Measurements from ENCODE around the gene PHACTR1. TPM values are rescaled to one million over a fixed set of nuclear protein-coding genes. Genes with fewer than 3 reads are reported as not detected.

The PHACTR1 gene
- total RNA-seq, 2 donors from 2014 or later = 6.0 to 12.9 TPM

DNA sequence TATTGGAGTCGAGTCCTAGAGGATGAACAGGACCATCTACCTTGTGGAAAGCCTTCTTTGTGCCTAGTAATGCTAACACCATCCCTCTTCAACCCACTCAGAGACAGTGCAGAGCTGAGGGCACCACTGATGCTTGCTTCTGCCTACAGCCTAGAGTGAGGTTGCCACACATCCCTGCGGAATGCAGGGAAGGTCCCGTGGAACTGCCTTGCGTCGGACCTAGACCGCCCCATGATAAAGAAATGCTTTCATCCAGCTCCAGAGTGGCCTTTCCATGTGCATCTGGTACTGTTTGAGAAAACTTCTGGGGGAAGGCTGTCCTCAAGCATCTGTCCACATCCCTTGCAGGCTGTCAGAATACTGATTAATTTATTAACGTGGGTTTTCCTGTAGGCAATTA is 168.4 kb downstream of the PHACTR1 start:
- DNase-seq = no peak
- Histone ChIP-seq H3K27me3 (no peaks in the 10 kb centered on the region), H3K27ac (no peak overlapping the region), H3K4me1 (no peaks in the 10 kb centered on the region), H3K36me3 (replicated peaks in 1 of 2; ENCODE audit: insufficient read depth in 1 of 2, low read depth in 2 of 2) (no peaks in the 10 kb centered on the region), H3K9me3 (no peaks in the 10 kb centered on the region), H3K4me3 (no peak overlapping the region)
- ATAC-seq = no peak
- WGBS, 2 donors = 55 to 69% methylated on average over 7 of the region's 7 CpGs
- intact Hi-C loops (cut with DNase I) = no loop called here
- TF ChIP-seq POLR2A (IDR thresholded peaks at IDR 0.05) = no peak
- TF ChIP-seq, protein P1, sequence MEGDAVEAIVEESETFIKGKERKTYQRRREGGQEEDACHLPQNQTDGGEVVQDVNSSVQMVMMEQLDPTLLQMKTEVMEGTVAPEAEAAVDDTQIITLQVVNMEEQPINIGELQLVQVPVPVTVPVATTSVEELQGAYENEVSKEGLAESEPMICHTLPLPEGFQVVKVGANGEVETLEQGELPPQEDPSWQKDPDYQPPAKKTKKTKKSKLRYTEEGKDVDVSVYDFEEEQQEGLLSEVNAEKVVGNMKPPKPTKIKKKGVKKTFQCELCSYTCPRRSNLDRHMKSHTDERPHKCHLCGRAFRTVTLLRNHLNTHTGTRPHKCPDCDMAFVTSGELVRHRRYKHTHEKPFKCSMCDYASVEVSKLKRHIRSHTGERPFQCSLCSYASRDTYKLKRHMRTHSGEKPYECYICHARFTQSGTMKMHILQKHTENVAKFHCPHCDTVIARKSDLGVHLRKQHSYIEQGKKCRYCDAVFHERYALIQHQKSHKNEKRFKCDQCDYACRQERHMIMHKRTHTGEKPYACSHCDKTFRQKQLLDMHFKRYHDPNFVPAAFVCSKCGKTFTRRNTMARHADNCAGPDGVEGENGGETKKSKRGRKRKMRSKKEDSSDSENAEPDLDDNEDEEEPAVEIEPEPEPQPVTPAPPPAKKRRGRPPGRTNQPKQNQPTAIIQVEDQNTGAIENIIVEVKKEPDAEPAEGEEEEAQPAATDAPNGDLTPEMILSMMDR (IDR thresholded peaks at IDR 0.05) = no peak

DNA sequence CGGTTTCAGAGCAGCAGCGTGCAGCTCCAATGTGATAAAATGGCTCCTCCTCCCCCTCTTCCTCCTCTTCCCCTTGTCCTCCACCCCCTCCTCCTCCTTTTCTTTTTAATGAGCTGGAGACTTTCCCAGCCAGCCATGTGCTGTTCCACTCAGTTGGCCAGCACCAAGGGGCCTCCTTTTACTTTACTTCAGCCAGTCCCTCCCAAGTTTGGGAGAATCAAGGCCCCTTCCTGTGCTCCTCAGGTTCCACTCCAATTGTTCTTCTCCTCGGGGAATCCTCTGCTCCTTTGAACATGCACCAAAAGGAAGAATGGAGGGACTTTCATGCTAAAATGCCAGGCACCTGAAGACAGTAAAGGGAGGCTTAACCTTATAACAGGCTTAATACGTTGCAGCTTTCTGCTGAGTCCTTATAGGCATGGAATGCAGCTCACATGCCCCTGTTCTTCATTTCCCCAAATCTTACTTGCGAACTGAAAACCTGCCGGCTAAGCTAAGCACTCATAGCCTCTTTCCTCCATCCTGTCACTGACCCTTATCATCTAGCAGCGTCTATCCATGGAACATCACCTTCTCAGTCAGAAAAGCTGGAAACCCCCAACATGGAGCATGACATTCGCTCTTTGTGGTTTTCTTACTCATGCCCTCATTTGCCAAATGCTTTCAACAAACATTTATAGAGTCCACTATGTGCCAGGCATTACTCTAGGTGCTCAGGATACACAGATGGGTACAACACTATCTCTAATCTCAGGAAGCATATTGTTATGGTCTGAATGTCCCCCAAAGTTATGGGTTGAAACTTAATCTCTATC is 170.6 kb downstream of the PHACTR1 start:
- Histone ChIP-seq H3K36me3 (replicated peaks in 1 of 2; ENCODE audit: insufficient read depth in 1 of 2, low read depth in 2 of 2) (no peaks in the 10 kb centered on the region), H3K27ac (no peak overlapping the region), H3K9me3 (no peaks in the 10 kb centered on the region), H3K27me3 (no peaks in the 10 kb centered on the region), H3K4me3 (no peak overlapping the region), H3K4me1 (no peaks in the 10 kb centered on the region)
- intact Hi-C loops (cut with DNase I) = no loop called here
- DNase-seq (no peak), ATAC-seq (no peak)
- WGBS, 2 donors = 59 to 65% methylated on average over 8 of the region's 8 CpGs
- TF ChIP-seq, protein P1 (IDR thresholded peaks at IDR 0.05) = no peak
- no peak for TF ChIP-seq POLR2A (IDR thresholded peaks at IDR 0.05)

DNA sequence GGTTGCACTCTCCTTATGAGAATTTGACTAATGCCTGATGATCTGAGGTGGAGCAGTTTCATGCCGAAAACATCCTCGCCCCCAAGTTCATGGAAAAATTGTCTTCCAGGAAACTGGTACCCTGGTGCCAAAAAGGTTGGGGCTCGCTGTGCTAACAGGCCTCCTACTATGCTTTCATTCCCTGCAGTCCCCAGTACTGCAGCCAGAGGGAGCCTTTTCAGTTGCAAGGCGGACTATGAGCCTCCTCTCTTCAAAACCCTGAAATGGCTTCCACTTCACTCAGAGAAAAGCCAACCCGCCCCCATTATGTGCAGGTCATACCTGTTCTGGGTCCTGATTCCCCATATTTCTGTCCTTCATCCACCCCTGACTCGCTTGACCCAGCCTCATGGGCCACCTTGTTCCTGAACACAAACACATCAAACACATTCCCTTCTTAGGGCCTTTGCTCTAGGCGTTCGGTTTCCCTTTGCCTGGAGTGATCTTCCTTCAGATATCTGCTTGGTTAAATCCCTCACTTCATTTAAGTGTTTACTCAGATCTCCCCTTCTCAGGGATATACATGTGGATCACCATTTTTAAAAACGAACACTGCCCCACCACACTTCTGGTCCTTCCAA is 173.7 kb downstream of the PHACTR1 start:
- ATAC-seq = no peak

DNA sequence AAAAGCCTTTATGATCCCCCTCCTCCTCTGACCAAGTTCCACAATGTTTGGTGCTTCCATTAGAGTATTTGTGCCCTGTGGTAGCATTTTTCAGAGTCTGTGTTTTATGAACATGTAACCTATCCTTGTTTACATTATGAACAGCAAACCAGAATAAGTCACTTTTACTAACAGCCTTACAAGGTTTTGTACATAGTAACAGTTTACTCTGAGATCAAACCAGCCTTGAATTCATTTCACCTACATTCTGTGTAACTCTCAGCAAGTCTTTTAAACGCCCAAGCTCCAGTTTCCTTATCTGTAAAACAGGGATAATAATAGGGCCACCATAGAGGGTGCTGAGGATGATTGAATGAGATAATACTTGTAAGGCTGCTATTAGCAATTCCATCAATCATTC is 175.0 kb downstream of the PHACTR1 start:
- WGBS, 2 donors = 57 to 58% methylated on average over 1 of the region's 1 CpG
- intact Hi-C loops (cut with DNase I) = loop anchor here (5.0 kb wide), 1 partner anchor 254 kb away; no protein-coding TSS in a partner anchor
- H3K4me3 ChIP-seq = no peak overlapping the region
- no peak for TF ChIP-seq POLR2A (IDR thresholded peaks at IDR 0.05)
- TF ChIP-seq, protein P1 (IDR thresholded peaks at IDR 0.05) = no peak
- DNase-seq (no peak), ATAC-seq (no peak)
- no peaks in the 10 kb centered on the region for H3K36me3 ChIP-seq (replicated peaks in 1 of 2; ENCODE audit: insufficient read depth in 1 of 2, low read depth in 2 of 2)
- no peaks in the 10 kb centered on the region for H3K9me3 ChIP-seq
- H3K27ac ChIP-seq = no peak overlapping the region
- no peaks in the 10 kb centered on the region for H3K27me3 ChIP-seq
- H3K4me1 ChIP-seq = peaks cover 14% of the 10 kb centered on the region

More for the DNA sequence above, 173.7 kb downstream of the PHACTR1 start:
- H3K27ac ChIP-seq = no peak overlapping the region
- H3K9me3 ChIP-seq = no peaks in the 10 kb centered on the region
- 90 to 93% methylated on average over 9 of the region's 9 CpGs for WGBS, 2 donors
- peaks cover 11% of the 10 kb centered on the region for H3K4me1 ChIP-seq
- intact Hi-C loops (cut with DNase I) = loop anchor here (5.0 kb wide), 1 partner anchor 253 kb away; no protein-coding TSS in a partner anchor
- no peaks in the 10 kb centered on the region for H3K27me3 ChIP-seq
- no peaks in the 10 kb centered on the region for H3K36me3 ChIP-seq (replicated peaks in 1 of 2; ENCODE audit: insufficient read depth in 1 of 2, low read depth in 2 of 2)
- peak in 1 of 4 donors; percentile 38 for DNase-seq
- no peak for TF ChIP-seq POLR2A (IDR thresholded peaks at IDR 0.05)
- TF ChIP-seq, protein P1 (IDR thresholded peaks at IDR 0.05) = peak in 2 of 7 experiments; percentile 14 to 15
- H3K4me3 ChIP-seq = no peak overlapping the region
